Ascending aorta (tissue), 2 donors: ENCODE data around the gene RING1. TPM values are rescaled to one million over a fixed set of nuclear protein-coding genes. Genes with fewer than 3 reads are reported as not detected.
A peak's percentile ranks its signal among the peaks of the same experiment; 100 is the strongest.

Experiments
- DNase-seq, 2 donors: peaks; one replicate each; pipeline ENCODE4 v3.0.0-alpha.2; 2019; ENCODE audit warnings: low spot score in 2 of 2
- H3K27ac ChIP-seq, 2 donors: fragments of 200-600 bp; sonication (generic); one replicate each; pipeline ENCODE4 v1.5.1; 2016 to 2017; ENCODE audit warnings: mild to moderate bottlenecking in 1 of 2
- H3K27me3 ChIP-seq: fragments of 200-600 bp; sonication (generic); one replicate; pipeline ENCODE4 v1.5.1; 2017
- H3K36me3 ChIP-seq, 2 donors: fragments of 200-600 bp; sonication (generic); one replicate each; pipeline ENCODE4 v1.5.1; 2016
- H3K4me1 ChIP-seq, 2 donors: fragments of 200-600 bp; sonication (generic); one replicate each; pipeline ENCODE4 v1.5.1; 2016 to 2017; ENCODE audit warnings: mild to moderate bottlenecking in 1 of 2
- H3K4me3 ChIP-seq, 2 donors: fragments of 200-600 bp; sonication (generic); one replicate each; pipeline ENCODE4 v1.5.1; 2016 to 2017; ENCODE audit warnings: mild to moderate bottlenecking in 1 of 2
- H3K9me3 ChIP-seq, 2 donors: fragments of 200-600 bp; sonication (generic); one replicate each; pipeline ENCODE4 v1.5.1; 2016
- CTCF ChIP-seq, 3 experiments: fragments of 200-600 bp in 2 of 3; fragments of 450-650 bp in 1 of 3; sonication (generic) in 2 of 3; IDR thresholded peaks; one replicate each; pipeline ENCODE4 v1.5.1; 2016 to 2019; ENCODE audit warnings: antibody characterized with exemption in 3 of 3, mild to moderate bottlenecking in 1 of 3, moderate library complexity in 1 of 3
- intact Hi-C: fragments of 100-400 bp; cut with DNase I; formaldehyde crosslinking; loops from one replicate; pipeline ENCODE4 v1.15.1; 2023
- total RNA-seq: library from RNA; depleted of rRNA; stranded (reverse); fragments of >200 nt; gene quantifications from one replicate; pipeline ENCODE4 v1.1.0, GENCODE V29; 2016

RING1 gene
- total RNA-seq, 1 donor from 2014 or later, result 28.5 TPM

GRCh38 chr6:33209856-33210255 is 1.6 kb downstream of the RING1 start:
- intact Hi-C loops, result loop anchor here (5.0 kb wide), 2 partner anchors 182 to 202 kb away; partner anchors contain the start of genes KIFC1 and PHF1
- no peak overlapping the region for H3K4me3 ChIP-seq
- peaks cover 5 to 15% of the 10 kb centered on the region in 2 donors for H3K4me1 ChIP-seq
- peaks cover 0 to 11% of the 10 kb centered on the region in 2 donors for H3K36me3 ChIP-seq
- TF ChIP-seq CTCF (IDR thresholded peaks at IDR 0.05), result no peak
- no peaks in the 10 kb centered on the region for H3K9me3 ChIP-seq
- DNase-seq, result peak in 1 of 2 donors; percentile 45
- H3K27ac ChIP-seq, result no peak overlapping the region
- no peaks in the 10 kb centered on the region for H3K27me3 ChIP-seq

GRCh38 chr6:33211136-33211535 is 2.8 kb downstream of the RING1 start:
- Histone ChIP-seq H3K27me3 (no peaks in the 10 kb centered on the region), H3K9me3 (no peaks in the 10 kb centered on the region), H3K4me3 (no peak overlapping the region), H3K27ac (no peak overlapping the region), H3K4me1 (peaks cover 5 to 12% of the 10 kb centered on the region in 2 donors), H3K36me3 (peaks cover 0 to 11% of the 10 kb centered on the region in 2 donors)
- DNase-seq, result peak in 1 of 2 donors; percentile 39
- intact Hi-C loops, result no loop called here
- TF ChIP-seq CTCF (IDR thresholded peaks at IDR 0.05), result no peak

GRCh38 chr6:33211666-33212422 is 3.5 kb downstream of the RING1 start:
- Histone ChIP-seq H3K27ac (no peak overlapping the region), H3K4me1 (peaks cover 5 to 11% of the 10 kb centered on the region in 2 donors), H3K4me3 (no peak overlapping the region), H3K9me3 (no peaks in the 10 kb centered on the region), H3K27me3 (no peaks in the 10 kb centered on the region), H3K36me3 (peaks cover 0 to 11% of the 10 kb centered on the region in 2 donors)
- TF ChIP-seq CTCF (IDR thresholded peaks at IDR 0.05), result no peak
- DNase-seq, result peak in 1 of 2 donors; percentile 62
- intact Hi-C loops, result no loop called here

- no peaks in the 10 kb centered on the region for H3K27me3 ChIP-seq
- peaks cover 3 to 5% of the 10 kb centered on the region in 2 donors for H3K4me1 ChIP-seq
- no peak for DNase-seq
- peak overlapping the region; percentile 51 to 72 for H3K4me3 ChIP-seq
- peaks cover 0 to 11% of the 10 kb centered on the region in 2 donors for H3K36me3 ChIP-seq
- TF ChIP-seq CTCF (IDR thresholded peaks at IDR 0.05), result no peak
- intact Hi-C loops, result no loop called here
- no peaks in the 10 kb centered on the region for H3K9me3 ChIP-seq
- H3K27ac ChIP-seq, result no peak overlapping the region
Observed at GRCh38 chr6:33212857-33213165, 4.5 kb downstream of the RING1 start.

- H3K27me3 ChIP-seq, result no peaks in the 10 kb centered on the region
- H3K36me3 ChIP-seq, result peaks cover 0 to 11% of the 10 kb centered on the region in 2 donors
- TF ChIP-seq CTCF (IDR thresholded peaks at IDR 0.05), result no peak
- DNase-seq, result peak in 1 of 2 donors; percentile 63
- H3K4me1 ChIP-seq, result peaks cover 3 to 5% of the 10 kb centered on the region in 2 donors
- intact Hi-C loops, result no loop called here
- H3K27ac ChIP-seq, result peak overlapping the region in 1 of 2 donors; percentile 49
- peak overlapping the region; percentile 51 to 72 for H3K4me3 ChIP-seq
- no peaks in the 10 kb centered on the region for H3K9me3 ChIP-seq
Observed at GRCh38 chr6:33213166-33213988, 5.1 kb downstream of the RING1 start.
